Neutrophil (primary cell): Measurements from ENCODE around the gene ANGPT4.

Source experiments
- H3K27ac ChIP-seq: fragments of 200-600 bp; sonication (generic); 2 replicates; pipeline ENCODE4 v1.5.1; 2016; ENCODE audit warnings: mild to moderate bottlenecking, moderate library complexity
- H3K27me3 ChIP-seq: fragments of 200-600 bp; sonication (generic); 2 replicates; pipeline ENCODE4 v1.6.0; 2016; ENCODE audit warnings: mild to moderate bottlenecking
- H3K36me3 ChIP-seq: fragments of 200-600 bp; sonication (generic); 2 replicates; pipeline ENCODE4 v1.5.1; 2017
- H3K4me1 ChIP-seq, 2 experiments: fragments of 200-600 bp in 1 of 2; sonication (generic) in 1 of 2; 1 replicate in 1 of 2; 2 replicates in 1 of 2; pipeline versions ENCODE4 v1.5.1 to v1.6.1; 2013 to 2016; ENCODE audit warnings: low read depth in 1 of 2, low read length in 1 of 2, mild to moderate bottlenecking in 1 of 2, moderate library complexity in 1 of 2; ENCODE audit not compliant: control insufficient read depth in 1 of 2, insufficient read depth in 1 of 2
- H3K4me3 ChIP-seq, 2 experiments: fragments of 200-600 bp in 1 of 2; sonication (generic) in 1 of 2; 1 replicate in 1 of 2; 2 replicates in 1 of 2; pipeline ENCODE4 v1.5.1; 2013 to 2016; ENCODE audit warnings: low read depth in 1 of 2, low read length in 1 of 2, mild to moderate bottlenecking in 1 of 2, moderate library complexity in 1 of 2
- H3K9me3 ChIP-seq: fragments of 200-600 bp; sonication (generic); 2 replicates; pipeline ENCODE4 v1.5.1; 2016
- CTCF ChIP-seq: fragments of 200-600 bp; sonication (generic); IDR thresholded peaks from 2 replicates; pipeline ENCODE4 v1.5.1; 2016; ENCODE audit warnings: antibody characterized with exemption

The ANGPT4 gene

GRCh38 chr20:955111-955510 is 39.0 kb upstream of the ANGPT4 start:
- no peak overlapping the region for H3K27ac ChIP-seq
- TF ChIP-seq CTCF = no peak
- H3K27me3 ChIP-seq = peaks cover 47% of the 10 kb centered on the region
- no peaks in the 10 kb centered on the region for H3K4me1 ChIP-seq
- no peaks in the 10 kb centered on the region for H3K36me3 ChIP-seq
- no peak overlapping the region for H3K4me3 ChIP-seq
- no peaks in the 10 kb centered on the region for H3K9me3 ChIP-seq

GRCh38 chr20:953742-954141 is 37.6 kb upstream of the ANGPT4 start:
- no peak for TF ChIP-seq CTCF
- H3K36me3 ChIP-seq = no peaks in the 10 kb centered on the region
- H3K4me1 ChIP-seq = no peaks in the 10 kb centered on the region
- H3K27ac ChIP-seq = no peak overlapping the region
- H3K27me3 ChIP-seq = peaks cover 43% of the 10 kb centered on the region
- H3K4me3 ChIP-seq = no peak overlapping the region
- no peaks in the 10 kb centered on the region for H3K9me3 ChIP-seq

- Histone ChIP-seq H3K9me3 (no peaks in the 10 kb centered on the region), H3K27ac (no peak overlapping the region), H3K27me3 (peaks cover 45% of the 10 kb centered on the region), H3K4me3 (no peak overlapping the region), H3K4me1 (no peaks in the 10 kb centered on the region), H3K36me3 (no peaks in the 10 kb centered on the region)
- TF ChIP-seq CTCF = no peak
Observed at GRCh38 chr20:952196-952795, 36.2 kb upstream of the ANGPT4 start.

GRCh38 chr20:951384-952169 is 35.4 kb upstream of the ANGPT4 start:
- H3K9me3 ChIP-seq = no peaks in the 10 kb centered on the region
- no peak overlapping the region for H3K27ac ChIP-seq
- H3K27me3 ChIP-seq = peaks cover 45% of the 10 kb centered on the region
- no peaks in the 10 kb centered on the region for H3K4me1 ChIP-seq
- H3K4me3 ChIP-seq = no peak overlapping the region
- no peaks in the 10 kb centered on the region for H3K36me3 ChIP-seq
- TF ChIP-seq CTCF = no peak

GRCh38 chr20:949717-950116 is 33.6 kb upstream of the ANGPT4 start:
- H3K4me3 ChIP-seq = no peak overlapping the region
- no peaks in the 10 kb centered on the region for H3K36me3 ChIP-seq
- no peak for TF ChIP-seq CTCF
- no peaks in the 10 kb centered on the region for H3K4me1 ChIP-seq
- H3K27ac ChIP-seq = no peak overlapping the region
- H3K9me3 ChIP-seq = no peaks in the 10 kb centered on the region
- peaks cover 31% of the 10 kb centered on the region for H3K27me3 ChIP-seq
